ENCODE measurements around the gene PRM1. TPM values are rescaled to one million over a fixed set of nuclear protein-coding genes. Genes with fewer than 3 reads are reported as not detected.
A peak's percentile ranks its signal among the peaks of the same experiment; 100 is the strongest.

PRM1 gene
- total RNA-seq, 1 experiment from 2014 or later, result 0.48 TPM

DNA sequence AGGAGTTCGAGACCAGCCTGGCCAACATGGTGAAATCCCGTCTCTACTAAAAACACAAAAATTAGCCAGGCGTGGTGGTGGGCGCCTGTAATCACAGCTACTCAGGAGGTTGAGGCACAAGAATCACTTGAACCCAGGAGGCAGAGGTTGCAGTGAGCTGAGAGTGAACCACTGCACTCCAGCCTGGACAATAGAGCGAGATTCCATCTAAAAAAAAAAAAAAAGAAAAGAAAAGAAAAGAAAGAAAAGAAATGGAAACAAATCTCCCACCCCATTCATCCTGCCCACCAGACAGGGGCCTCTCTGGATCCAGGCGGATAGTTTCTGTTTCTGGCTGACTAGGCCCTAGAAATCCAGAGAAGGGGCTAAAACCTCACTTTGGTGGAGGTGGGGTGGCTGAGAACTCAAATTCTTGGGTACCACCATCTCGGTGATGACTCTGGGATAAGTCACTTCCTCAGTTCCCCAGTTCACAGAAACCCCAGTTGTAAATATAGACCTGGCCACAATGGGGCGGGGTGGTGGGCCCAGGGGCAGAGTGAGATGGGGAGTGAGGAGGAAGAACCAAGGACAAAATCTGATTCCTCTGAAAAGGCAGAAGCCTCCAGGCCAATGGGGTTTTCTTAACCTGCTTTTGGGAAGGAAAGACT, 47.3 kb downstream of the PRM1 start (continued):
- TF ChIP-seq NR3C1 (CRISPR knock-in tag; conservative IDR thresholded peaks at IDR 0.05; ENCODE audit: low read depth), result no peak
- TF ChIP-seq TCF7 (CRISPR knock-in tag; IDR thresholded peaks at IDR 0.05; ENCODE audit: low read depth), result no peak
- no peak for TF ChIP-seq FOXK1 (CRISPR knock-in tag; IDR thresholded peaks at IDR 0.05)
- no peak for TF ChIP-seq NFYB (CRISPR knock-in tag; conservative IDR thresholded peaks at IDR 0.05; ENCODE audit: low read depth)
- no peak for TF ChIP-seq TP53 (CRISPR knock-in tag; IDR thresholded peaks at IDR 0.05)
- TF ChIP-seq, protein P1, sequence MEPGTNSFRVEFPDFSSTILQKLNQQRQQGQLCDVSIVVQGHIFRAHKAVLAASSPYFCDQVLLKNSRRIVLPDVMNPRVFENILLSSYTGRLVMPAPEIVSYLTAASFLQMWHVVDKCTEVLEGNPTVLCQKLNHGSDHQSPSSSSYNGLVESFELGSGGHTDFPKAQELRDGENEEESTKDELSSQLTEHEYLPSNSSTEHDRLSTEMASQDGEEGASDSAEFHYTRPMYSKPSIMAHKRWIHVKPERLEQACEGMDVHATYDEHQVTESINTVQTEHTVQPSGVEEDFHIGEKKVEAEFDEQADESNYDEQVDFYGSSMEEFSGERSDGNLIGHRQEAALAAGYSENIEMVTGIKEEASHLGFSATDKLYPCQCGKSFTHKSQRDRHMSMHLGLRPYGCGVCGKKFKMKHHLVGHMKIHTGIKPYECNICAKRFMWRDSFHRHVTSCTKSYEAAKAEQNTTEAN (CRISPR knock-in tag; IDR thresholded peaks at IDR 0.05), result no peak
- no peak for TF ChIP-seq MLX (CRISPR knock-in tag; IDR thresholded peaks at IDR 0.05)
- TF ChIP-seq, protein P2, sequence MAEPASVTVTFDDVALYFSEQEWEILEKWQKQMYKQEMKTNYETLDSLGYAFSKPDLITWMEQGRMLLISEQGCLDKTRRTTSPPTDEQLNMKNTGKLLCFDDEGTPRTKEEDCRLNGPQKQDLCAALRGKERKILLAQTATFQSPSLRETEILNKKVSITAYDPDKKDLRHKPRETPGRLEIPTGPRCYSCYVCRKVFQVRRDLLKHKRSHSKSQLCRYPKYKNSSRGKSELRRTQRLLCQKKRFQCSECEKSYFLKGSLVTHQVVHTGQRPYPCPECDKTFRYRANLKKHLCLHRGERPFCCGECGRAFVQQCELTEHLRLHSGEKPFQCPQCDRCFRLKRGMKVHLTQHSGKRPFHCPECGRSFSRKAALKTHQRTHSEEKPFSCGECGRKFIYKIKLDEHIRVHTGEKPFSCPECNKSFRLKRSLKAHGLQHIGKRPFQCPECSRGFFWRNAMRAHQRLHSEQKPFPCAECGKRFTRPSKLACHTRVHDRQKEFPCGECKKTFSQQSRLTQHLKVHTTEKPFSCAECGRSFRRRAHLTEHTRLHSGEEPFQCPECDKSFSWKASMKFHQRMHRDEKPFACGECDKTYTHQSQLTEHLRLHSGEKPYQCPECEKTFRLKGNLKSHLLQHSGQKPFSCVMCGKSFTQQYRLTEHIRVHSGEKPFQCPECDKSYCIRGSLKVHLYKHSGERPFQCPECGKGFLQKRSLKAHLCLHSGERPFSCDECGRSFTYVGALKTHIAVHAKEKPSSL (CRISPR knock-in tag; conservative IDR thresholded peaks at IDR 0.05), result no peak
- TF ChIP-seq ATF2 (CRISPR knock-in tag; IDR thresholded peaks at IDR 0.05; ENCODE audit: borderline replicate concordance, low read depth), result no peak
- no peak for TF ChIP-seq TEAD1 (CRISPR knock-in tag; IDR thresholded peaks at IDR 0.05)
- TF ChIP-seq NFE2L1 (CRISPR knock-in tag; IDR thresholded peaks at IDR 0.05), result no peak

- ATAC-seq (peak; percentile 85), DNase-seq (ENCODE audit: low spot score) (peak; percentile 56)
- no peaks in the 10 kb centered on the region for H3K27me3 Mint-ChIP-seq (ENCODE audit: low read depth)
- H3K9me3 Mint-ChIP-seq, result no peaks in the 10 kb centered on the region
- POLR2A ChIA-PET, result no interaction called here
- H3K4me1 Mint-ChIP-seq, result peaks cover 7% of the 10 kb centered on the region; the same call in 1 of the 2 replicates
- no peaks in the 10 kb centered on the region for H3K36me3 Mint-ChIP-seq
- H3K4me3 Mint-ChIP-seq, result no peak overlapping the region
- no peak overlapping the region for H3K27ac Mint-ChIP-seq
- CTCF ChIA-PET, result interaction anchor here (0.8 to 1.4 kb wide), 5 partner anchors 21 to 262 kb away, joined by 3 to 5 read pairs (median 3); partner anchors contain the start of gene SOCS1
- no peak for TF ChIP-seq PRDM15 (CRISPR knock-in tag; IDR thresholded peaks at IDR 0.05)
- TF ChIP-seq ZNF423 (CRISPR knock-in tag; IDR thresholded peaks at IDR 0.05), result no peak
- TF ChIP-seq IRF1 (CRISPR knock-in tag; IDR thresholded peaks at IDR 0.05), result no peak
- TF ChIP-seq ZNF138 (CRISPR knock-in tag; conservative IDR thresholded peaks at IDR 0.05), result no peak
- no peak for TF ChIP-seq ELF4 (CRISPR knock-in tag; IDR thresholded peaks at IDR 0.05; ENCODE audit: low read depth)
- TF ChIP-seq, protein P3, sequence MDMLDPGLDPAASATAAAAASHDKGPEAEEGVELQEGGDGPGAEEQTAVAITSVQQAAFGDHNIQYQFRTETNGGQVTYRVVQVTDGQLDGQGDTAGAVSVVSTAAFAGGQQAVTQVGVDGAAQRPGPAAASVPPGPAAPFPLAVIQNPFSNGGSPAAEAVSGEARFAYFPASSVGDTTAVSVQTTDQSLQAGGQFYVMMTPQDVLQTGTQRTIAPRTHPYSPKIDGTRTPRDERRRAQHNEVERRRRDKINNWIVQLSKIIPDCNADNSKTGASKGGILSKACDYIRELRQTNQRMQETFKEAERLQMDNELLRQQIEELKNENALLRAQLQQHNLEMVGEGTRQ (CRISPR knock-in tag; IDR thresholded peaks at IDR 0.05), result no peak
- TF ChIP-seq, protein P2 (CRISPR knock-in tag; conservative IDR thresholded peaks at IDR 0.05), result no peak
- no peak for TF ChIP-seq ERG (CRISPR knock-in tag; IDR thresholded peaks at IDR 0.05)
- TF ChIP-seq GTF2I (CRISPR knock-in tag; conservative IDR thresholded peaks at IDR 0.05), result no peak
Measured at GRCh38 chr16:11232852-11233726, 48.0 kb downstream of the PRM1 start.

Measured in WTC11 (cell line).